PC-3 (cell line): ENCODE measurements around the gene BAAT.

ENCODE experiments used
- CTCF ChIP-seq: fragments of 300-600 bp; sonication (generic); conservative IDR thresholded peaks from 2 replicates; pipeline ENCODE4 v1.5.1; 2017; ENCODE audit warnings: antibody characterized with exemption, low read depth, mild to moderate bottlenecking, low read length
- EZH2 ChIP-seq: fragments of 300-600 bp; sonication (generic); IDR thresholded peaks from one replicate; pipeline ENCODE4 v1.6.1; 2017; ENCODE audit warnings: antibody characterized with exemption, mild to moderate bottlenecking, low read length; ENCODE audit not compliant: unreplicated experiment
- EZH2phosphoT487 ChIP-seq: fragments of 300-600 bp; sonication (generic); IDR thresholded peaks from 2 replicates; pipeline ENCODE4 v1.6.1; 2018; ENCODE audit warnings: mild to moderate bottlenecking, antibody characterized with exemption, low read length, borderline replicate concordance

- no peak for TF ChIP-seq EZH2
- no peak for TF ChIP-seq CTCF
- no peak for TF ChIP-seq EZH2phosphoT487
Measured at GRCh38 chr9:101333926-101334702, 50.7 kb downstream of the BAAT start.
